ENCODE measurements around the gene PRSS27. TPM values are rescaled to one million over a fixed set of nuclear protein-coding genes. Genes with fewer than 3 reads are reported as not detected.

Gene PRSS27
- total and polyA plus RNA-seq, 2 of the 8 experiments (the other 6 are each of a cell fraction or from before 2014, with no cell fraction given) = 1.3 to 7.5 TPM

DNA sequence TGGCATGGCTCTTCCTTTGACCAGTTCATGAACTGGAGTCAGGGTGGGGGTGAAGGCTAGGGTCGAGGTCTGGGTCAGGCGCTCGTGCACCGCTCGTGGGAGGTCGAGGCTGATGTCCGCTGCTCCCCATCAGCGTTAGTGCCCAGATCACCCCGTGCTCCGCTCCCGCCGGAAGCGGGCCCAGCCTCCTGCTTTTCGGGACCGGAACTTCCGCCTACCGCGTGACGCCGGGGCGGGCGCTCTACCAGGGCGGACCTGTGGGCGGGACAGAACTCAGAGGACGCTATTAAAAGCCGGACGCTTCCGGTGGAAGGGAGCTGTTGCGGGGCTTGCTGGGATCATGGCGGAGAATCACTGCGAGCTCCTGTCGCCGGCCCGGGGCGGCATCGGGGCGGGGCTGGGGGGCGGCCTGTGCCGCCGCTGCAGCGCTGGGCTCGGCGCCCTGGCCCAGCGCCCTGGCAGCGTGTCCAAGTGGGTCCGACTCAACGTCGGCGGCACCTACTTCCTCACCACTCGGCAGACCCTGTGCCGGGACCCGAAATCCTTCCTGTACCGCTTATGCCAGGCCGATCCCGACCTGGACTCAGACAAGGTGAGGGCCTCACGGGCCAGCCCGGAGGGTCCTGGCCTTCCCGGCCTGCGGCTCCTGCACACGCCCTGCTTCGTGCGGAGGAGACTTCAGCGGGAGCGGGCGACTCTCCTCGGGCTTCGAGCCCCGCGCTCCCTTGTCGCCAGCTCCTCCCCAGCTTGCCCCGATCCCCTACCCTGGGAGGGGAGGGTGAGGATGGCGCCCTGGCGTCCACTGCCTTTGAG lies 37.6 kb downstream of the PRSS27 start, which contains the start of gene KCTD5:
KCTD5 (plus strand) TSS at position 315 of the 813 bp plus-strand sequence; CDS start at position 341, 26 bp downstream.
- peak within 1 kb of the TSS; percentile 90; the same call in 1 of the 2 replicates for H2AFZ ChIP-seq (ENCODE audit: low read length)
- H3K79me2 ChIP-seq (ENCODE audit: control insufficient read depth in 1 of 2, insufficient read depth in 2 of 2, low read length in 2 of 2) = peaks cover 0 to 27% of the 10 kb centered on the region in 2 experiments; a peak in 3 of 4 replicates
- 3% methylated on average over 71 of the region's 73 CpGs; no CpG with 5 or more reads in 1 of the 2 experiments for WGBS, 2 experiments (ENCODE audit: extremely low coverage in 1 of 2, insufficient coverage in 1 of 2, insufficient read length in 1 of 2, insufficient replicate concordance in 2 of 2, low coverage in 1 of 2, low lambda C conversion rate in 2 of 2, missing lambda C conversion rate in 1 of 2)
- H4K91ac ChIP-seq (replicated peaks; ENCODE audit: insufficient read length, low read length) = peak within 1 kb of the TSS; percentile 99
- H3K9ac ChIP-seq (replicated peaks in 1 of 4; ENCODE audit: extremely low read depth in 1 of 4, low read depth in 3 of 4, low read length in 3 of 4) = peak within 1 kb of the TSS; percentile 84 to 93 (median 88)
- H3K14ac ChIP-seq (ENCODE audit: insufficient read length) = no peak within 1 kb of the TSS
- no peak for FAIRE-seq
- H4K8ac ChIP-seq (ENCODE audit: extremely low read depth, insufficient read depth, low read length) = peak within 1 kb of the TSS; percentile 97
- no peak within 1 kb of the TSS for H3K23ac ChIP-seq (ENCODE audit: insufficient read length)
- H3K4ac ChIP-seq (replicated peaks; ENCODE audit: insufficient read length, low read depth, low read length) = peak within 1 kb of the TSS; percentile 100
- no peak within 1 kb of the TSS for H2BK20ac ChIP-seq (ENCODE audit: low read length)
- H3K9me3 ChIP-seq (ENCODE audit: insufficient read depth in 2 of 2, low read depth in 1 of 2, low read length in 1 of 2) = no peaks in the 10 kb centered on the region
- peak within 1 kb of the TSS; percentile 86 to 95 (median 93) for H3K4me3 ChIP-seq (ENCODE audit: extremely low read depth in 1 of 4, insufficient read depth in 2 of 4, low read depth in 3 of 4, low read length in 4 of 4)
- H4K20me1 ChIP-seq (replicated peaks in 1 of 2; ENCODE audit: control insufficient read depth in 1 of 2, insufficient read depth in 2 of 2, low read length in 2 of 2) = peaks cover 0 to 7% of the 10 kb centered on the region in 2 experiments
- H3K79me1 ChIP-seq (ENCODE audit: low read depth, low read length) = peaks cover 7% of the 10 kb centered on the region; the same call in 1 of the 2 replicates
- peak within 1 kb of the TSS; percentile 62 for H3K27ac ChIP-seq (ENCODE audit: low read depth, low read length)
- peak within 1 kb of the TSS; percentile 97 for H4K5ac ChIP-seq (ENCODE audit: insufficient read length, low read depth, low read length)
- peak within 1 kb of the TSS; percentile 78; the same call in 1 of the 2 replicates for H2BK5ac ChIP-seq (ENCODE audit: low read depth, low read length)
- peak within 1 kb of the TSS; percentile 54 for H2BK120ac ChIP-seq (replicated peaks; ENCODE audit: low read depth, low read length)
- DNase-seq (ENCODE audit: low read depth in 1 of 2, low spot score in 2 of 2) = peak; percentile 83 to 96
- ChIA-PET CTCF (ENCODE audit: partially characterized antibody) (no interaction called here), POLR2A (ENCODE audit: partially characterized antibody) (interaction anchor here (0.7 to 2.5 kb wide), 15 partner anchors 9 to 229 kb away, joined by 3 to 17 read pairs (median 5); partner anchors contain the start of gene FLYWCH1)
- peak within 1 kb of the TSS; percentile 96 for H3K56ac ChIP-seq (replicated peaks; ENCODE audit: insufficient read length, low read depth, low read length)
- H3K4me1 ChIP-seq (replicated peaks in 1 of 4; ENCODE audit: control insufficient read depth in 3 of 4, insufficient read depth in 4 of 4, low read length in 3 of 4) = no peaks in the 10 kb centered on the region
- H3K23me2 ChIP-seq (ENCODE audit: low read depth, low read length) = peaks cover 5% of the 10 kb centered on the region
- H3K36me3 ChIP-seq (ENCODE audit: control insufficient read depth in 2 of 4, insufficient read depth in 4 of 4, low read length in 3 of 4) = no peaks in the 10 kb centered on the region
- H2BK12ac ChIP-seq (ENCODE audit: low read depth, low read length) = no peak within 1 kb of the TSS
- no peaks in the 10 kb centered on the region for H3K27me3 ChIP-seq (replicated peaks in 1 of 4; ENCODE audit: control insufficient read depth in 3 of 4, extremely low read depth in 1 of 4, insufficient read depth in 3 of 4, low read length in 3 of 4)
- H2BK15ac ChIP-seq (ENCODE audit: low read length) = 0 out of 2 replicates have a peak within 1 kb of the TSS, but pooled peaks have one; percentile 88
- H3K18ac ChIP-seq (ENCODE audit: extremely low read depth, low read length) = peak within 1 kb of the TSS; percentile 93; the same call in 1 of the 2 replicates
- H2AK5ac ChIP-seq (ENCODE audit: low read depth, low read length) = no peak within 1 kb of the TSS
- H3K4me2 ChIP-seq (ENCODE audit: insufficient read depth in 1 of 2, low read depth in 2 of 2, low read length in 2 of 2) = peak within 1 kb of the TSS; percentile 68 to 90
- TF ChIP-seq BACH1 (IDR thresholded peaks at IDR 0.05; ENCODE audit: low read length) = no peak
- no peak for TF ChIP-seq POU5F1 (IDR thresholded peaks at IDR 0.05; ENCODE audit: low read depth, low read length)
- TF ChIP-seq BRCA1 (IDR thresholded peaks at IDR 0.05; ENCODE audit: low read depth, low read length) = no peak
- TF ChIP-seq SP1 (IDR thresholded peaks at IDR 0.05; ENCODE audit: low read depth, low read length) = peak; percentile 97
- no peak for TF ChIP-seq SP2 (IDR thresholded peaks at IDR 0.05; ENCODE audit: low read length)
- no peak for TF ChIP-seq ZNF274 (IDR thresholded peaks at IDR 0.05; ENCODE audit: borderline replicate concordance, extremely low read depth, low read length)
- peak; percentile 85 for TF ChIP-seq TAF7 (optimal IDR thresholded peaks at IDR 0.05; ENCODE audit: borderline replicate concordance, low read depth, low read length)
- no peak for TF ChIP-seq CBX5 (IDR thresholded peaks at IDR 0.05; ENCODE audit: low read depth, low read length)
- TF ChIP-seq SAP30 (IDR thresholded peaks at IDR 0.05; ENCODE audit: insufficient read depth, insufficient replicate concordance, low read length) = no peak
- TF ChIP-seq EP300 (IDR thresholded peaks at IDR 0.05; ENCODE audit: borderline replicate concordance in 1 of 2, low read depth in 2 of 2, low read length in 2 of 2) = peak in 1 of 2 experiments; percentile 87; a peak in 1 of 3 replicates
- TF ChIP-seq RBBP5 (IDR thresholded peaks at IDR 0.05; ENCODE audit: borderline replicate concordance, low read depth, low read length) = 0 out of 2 replicates have a peak, but pooled peaks have one; percentile 49
